Mucosa of stomach (tissue), 1 donor: Measurements from ENCODE around the gene B3GAT1.

Experiments
- H3K27me3 ChIP-seq: one replicate; pipeline ENCODE4 v1.7.0; 2013; ENCODE audit warnings: mild to moderate bottlenecking, low read length; ENCODE audit not compliant: control insufficient read depth, insufficient read depth
- H3K36me3 ChIP-seq: one replicate; pipeline ENCODE4 v1.7.0; 2013; ENCODE audit warnings: low read length; ENCODE audit not compliant: control insufficient read depth, insufficient read depth
- H3K4me1 ChIP-seq: one replicate; pipeline ENCODE4 v1.7.0; 2013; ENCODE audit warnings: mild to moderate bottlenecking, low read length; ENCODE audit not compliant: control insufficient read depth, insufficient read depth
- H3K4me3 ChIP-seq: one replicate; pipeline ENCODE4 v1.7.0; 2013; ENCODE audit warnings: low read length
- H3K9ac ChIP-seq: one replicate; pipeline ENCODE4 v1.7.0; 2013; ENCODE audit warnings: mild to moderate bottlenecking, low read length, moderate library complexity
- H3K9me3 ChIP-seq: one replicate; pipeline ENCODE4 v1.7.0; 2013; ENCODE audit warnings: mild to moderate bottlenecking, low read length, moderate library complexity; ENCODE audit not compliant: control insufficient read depth
- donor health status: Pancreatic carcinoma.

The B3GAT1 gene

DNA sequence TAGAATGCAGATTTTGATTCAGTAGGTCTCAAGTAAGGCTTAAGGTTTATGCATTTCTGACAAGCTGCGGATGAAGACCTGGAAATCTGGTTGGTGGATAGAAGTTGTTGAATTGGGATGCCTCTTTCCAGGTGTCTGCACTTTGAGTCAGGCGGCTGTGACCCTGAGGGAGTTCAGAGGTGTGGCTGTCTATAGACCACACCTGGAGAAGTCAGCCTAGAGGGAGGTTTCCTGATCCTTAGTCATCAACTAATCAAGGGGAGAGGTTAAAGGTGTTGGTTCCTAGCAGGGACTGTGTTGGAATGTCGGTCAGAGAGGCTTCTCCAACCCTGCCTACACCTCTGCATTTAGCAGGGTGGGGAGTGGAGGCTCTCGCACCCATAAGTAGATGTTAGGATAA, 72.3 kb downstream of the B3GAT1 start:
- Histone ChIP-seq H3K36me3 (no peaks in the 10 kb centered on the region), H3K4me1 (peaks cover 9% of the 10 kb centered on the region), H3K27me3 (no peaks in the 10 kb centered on the region), H3K9me3 (no peaks in the 10 kb centered on the region), H3K9ac (no peak overlapping the region), H3K4me3 (no peak overlapping the region)

DNA sequence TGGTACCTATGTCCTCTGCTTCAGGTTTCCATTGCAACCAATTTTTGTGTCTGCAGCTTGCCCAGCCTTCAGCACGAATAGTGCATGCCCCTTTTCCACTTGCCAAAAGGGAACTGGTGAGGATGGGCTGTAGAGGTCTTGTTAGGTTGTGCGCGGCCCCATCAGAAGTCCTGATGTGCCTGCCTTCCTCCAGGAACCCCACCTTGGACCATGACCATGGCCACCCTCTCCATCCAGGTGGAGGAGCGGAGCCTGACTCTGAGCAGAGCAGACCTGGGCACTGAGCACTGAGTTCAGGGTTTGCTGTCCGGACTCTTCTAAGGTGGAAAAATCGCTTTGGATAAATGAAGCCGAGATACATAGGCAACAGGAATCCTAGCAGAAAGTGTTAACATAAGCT, 73.4 kb downstream of the B3GAT1 start:
- Histone ChIP-seq H3K4me1 (peaks cover 9% of the 10 kb centered on the region), H3K9me3 (no peaks in the 10 kb centered on the region), H3K27me3 (no peaks in the 10 kb centered on the region), H3K9ac (no peak overlapping the region), H3K4me3 (no peak overlapping the region), H3K36me3 (no peaks in the 10 kb centered on the region)

DNA sequence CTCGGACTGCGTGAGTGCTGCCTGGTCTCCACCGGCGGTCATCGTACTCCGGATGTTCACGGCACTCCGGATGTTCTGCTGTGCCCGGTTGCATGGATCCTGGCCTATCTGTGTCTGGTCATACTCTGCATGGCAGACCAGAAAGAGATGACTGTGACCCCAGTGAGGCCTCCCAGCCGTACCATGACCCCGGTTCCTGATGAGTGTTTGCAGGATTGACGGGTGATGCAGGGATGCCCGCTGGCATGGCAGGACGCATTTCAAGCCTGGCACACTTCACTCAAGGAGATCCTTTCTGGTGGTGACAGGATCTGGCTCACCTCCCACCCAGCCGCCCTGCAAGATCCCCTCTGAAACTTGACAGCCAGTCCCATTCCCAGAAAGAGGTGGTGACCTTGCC, 74.0 kb downstream of the B3GAT1 start:
- no peak overlapping the region for H3K9ac ChIP-seq
- no peak overlapping the region for H3K4me3 ChIP-seq
- H3K4me1 ChIP-seq, result peaks cover 9% of the 10 kb centered on the region
- no peaks in the 10 kb centered on the region for H3K36me3 ChIP-seq
- no peaks in the 10 kb centered on the region for H3K27me3 ChIP-seq
- no peaks in the 10 kb centered on the region for H3K9me3 ChIP-seq

GRCh38 chr11:134337051-134337450, 75.0 kb downstream of the B3GAT1 start:
- H3K4me3 ChIP-seq, result no peak overlapping the region
- no peaks in the 10 kb centered on the region for H3K9me3 ChIP-seq
- H3K36me3 ChIP-seq, result no peaks in the 10 kb centered on the region
- H3K4me1 ChIP-seq, result peaks cover 9% of the 10 kb centered on the region
- no peaks in the 10 kb centered on the region for H3K27me3 ChIP-seq
- no peak overlapping the region for H3K9ac ChIP-seq

- Histone ChIP-seq H3K4me3 (no peak overlapping the region), H3K9me3 (no peaks in the 10 kb centered on the region), H3K9ac (no peak overlapping the region), H3K36me3 (no peaks in the 10 kb centered on the region), H3K27me3 (no peaks in the 10 kb centered on the region), H3K4me1 (peaks cover 7% of the 10 kb centered on the region)
These were observed 77.1 kb downstream of the B3GAT1 start for GRCh38 chr11:134334796-134335571.

GRCh38 chr11:134333946-134334345, 78.1 kb downstream of the B3GAT1 start:
- H3K36me3 ChIP-seq, result no peaks in the 10 kb centered on the region
- H3K4me1 ChIP-seq, result peaks cover 6% of the 10 kb centered on the region
- no peaks in the 10 kb centered on the region for H3K9me3 ChIP-seq
- no peaks in the 10 kb centered on the region for H3K27me3 ChIP-seq
- H3K9ac ChIP-seq, result no peak overlapping the region
- H3K4me3 ChIP-seq, result no peak overlapping the region

GRCh38 chr11:134333312-134333711, 78.7 kb downstream of the B3GAT1 start:
- Histone ChIP-seq H3K27me3 (no peaks in the 10 kb centered on the region), H3K4me3 (no peak overlapping the region), H3K9ac (no peak overlapping the region), H3K36me3 (no peaks in the 10 kb centered on the region), H3K9me3 (no peaks in the 10 kb centered on the region), H3K4me1 (peaks cover 6% of the 10 kb centered on the region)

GRCh38 chr11:134332782-134333181, 79.3 kb downstream of the B3GAT1 start:
- H3K27me3 ChIP-seq, result no peaks in the 10 kb centered on the region
- peaks cover 6% of the 10 kb centered on the region for H3K4me1 ChIP-seq
- no peaks in the 10 kb centered on the region for H3K9me3 ChIP-seq
- no peaks in the 10 kb centered on the region for H3K36me3 ChIP-seq
- H3K9ac ChIP-seq, result peak overlapping the region; percentile 46
- no peak overlapping the region for H3K4me3 ChIP-seq

DNA sequence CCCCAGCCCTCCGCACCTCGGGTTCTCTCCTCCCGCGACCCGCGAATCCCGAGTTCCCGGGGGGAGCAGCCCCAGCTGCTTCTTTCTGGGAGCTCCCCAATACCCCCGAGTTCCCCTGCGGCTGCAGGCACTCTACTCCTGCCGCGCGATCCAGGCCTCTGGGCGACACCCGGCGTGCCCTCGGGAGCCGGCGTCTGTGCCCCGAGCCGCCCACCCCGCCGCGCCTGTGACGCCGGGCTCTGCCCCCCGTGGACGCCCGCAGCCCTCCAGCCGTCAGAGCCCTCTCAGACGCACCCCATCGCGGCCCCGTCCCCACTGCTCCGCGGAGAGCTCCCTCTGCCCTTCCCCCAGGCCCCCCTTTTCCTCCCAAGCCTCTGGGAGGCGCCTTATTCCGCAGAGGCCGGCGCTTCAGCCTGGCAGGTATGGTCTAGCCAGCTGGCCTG, 79.8 kb downstream of the B3GAT1 start:
- H3K9me3 ChIP-seq, result no peaks in the 10 kb centered on the region
- peak overlapping the region; percentile 9 for H3K4me3 ChIP-seq
- H3K4me1 ChIP-seq, result peaks cover 6% of the 10 kb centered on the region
- no peaks in the 10 kb centered on the region for H3K36me3 ChIP-seq
- peak overlapping the region; percentile 46 for H3K9ac ChIP-seq
- H3K27me3 ChIP-seq, result no peaks in the 10 kb centered on the region

DNA sequence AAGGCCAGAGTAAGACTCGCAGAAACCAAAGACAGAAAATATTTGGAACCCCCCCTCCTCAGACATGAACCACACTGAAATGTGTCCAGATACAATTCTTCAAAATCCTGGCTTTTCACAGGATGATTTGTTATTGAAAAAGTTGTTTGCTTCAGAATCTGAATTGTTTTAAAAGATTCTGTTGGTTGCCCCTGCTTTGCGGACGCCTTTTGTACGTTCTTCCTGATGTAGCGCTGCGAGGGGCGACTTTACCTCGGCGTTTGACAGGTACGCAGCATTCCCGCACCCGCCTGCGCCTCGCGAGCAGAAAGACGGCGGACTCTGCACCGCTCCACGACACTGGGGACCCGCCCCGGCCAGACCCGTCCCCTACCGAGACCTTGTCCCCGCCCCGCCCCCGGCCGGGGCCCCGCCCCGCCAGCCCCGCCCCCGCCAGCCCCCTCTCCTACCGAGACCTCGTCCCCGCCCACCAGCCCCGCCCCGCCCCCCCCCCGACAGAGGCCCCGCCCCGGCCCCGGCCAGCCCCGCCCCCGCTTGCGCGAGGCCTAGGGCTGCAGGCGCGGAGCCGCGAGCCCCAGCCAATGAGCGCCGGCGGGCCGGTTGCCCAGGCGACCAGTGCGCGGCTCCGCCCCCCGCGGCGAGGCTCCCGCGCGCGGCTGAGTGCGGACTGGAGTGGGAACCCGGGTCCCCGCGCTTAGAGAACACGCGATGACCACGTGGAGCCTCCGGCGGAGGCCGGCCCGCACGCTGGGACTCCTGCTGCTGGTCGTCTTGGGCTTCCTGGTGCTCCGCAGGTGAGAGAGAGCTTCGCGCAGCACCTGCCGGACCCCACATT, 80.5 kb downstream of the B3GAT1 start, which contains the start of gene GLB1L2:
GLB1L2 (plus strand) TSS at position 635 of the 835 bp plus-strand sequence; CDS start at position 709, 74 bp downstream.
- H3K27me3 ChIP-seq, result no peaks in the 10 kb centered on the region
- H3K4me3 ChIP-seq, result peak within 1 kb of the TSS; percentile 9
- peak within 1 kb of the TSS; percentile 46 for H3K9ac ChIP-seq
- H3K36me3 ChIP-seq, result no peaks in the 10 kb centered on the region
- no peaks in the 10 kb centered on the region for H3K9me3 ChIP-seq
- H3K4me1 ChIP-seq, result peaks cover 6% of the 10 kb centered on the region

DNA sequence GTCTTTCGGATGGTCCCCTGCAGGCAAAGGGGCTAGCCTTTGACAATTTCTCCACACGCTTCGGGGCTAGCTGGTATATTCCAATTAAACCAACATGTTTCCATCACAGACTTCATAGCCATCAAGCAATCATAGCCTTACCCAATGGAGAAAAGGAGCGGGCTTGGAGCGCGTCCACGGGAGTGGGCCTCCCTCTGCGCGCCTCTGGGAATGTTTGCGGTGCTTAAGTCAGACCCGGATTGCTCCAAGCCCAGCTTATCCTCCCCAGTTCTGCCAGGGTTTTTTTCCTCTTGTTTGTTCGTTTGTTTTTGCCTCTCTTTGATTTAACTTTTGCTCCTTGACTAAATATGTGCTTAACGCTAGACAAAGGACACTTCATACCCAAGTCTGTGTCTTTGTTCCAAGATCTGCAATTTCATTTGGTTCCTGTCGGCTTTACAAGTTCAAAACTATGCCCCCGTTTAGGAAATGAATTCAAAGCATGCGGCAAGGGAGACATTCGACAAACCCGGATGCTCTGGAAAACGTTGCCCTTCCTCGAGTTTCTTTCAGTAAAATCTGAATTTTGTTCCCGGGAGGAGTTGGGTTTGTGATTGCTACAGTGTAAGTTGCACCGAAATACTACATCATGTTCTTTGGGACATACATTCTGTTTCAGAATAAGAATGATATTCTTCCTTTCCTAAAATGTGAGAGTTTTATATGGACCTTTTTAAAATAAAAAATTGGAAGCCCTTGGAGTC, 81.3 kb downstream of the B3GAT1 start:
- no peak overlapping the region for H3K9ac ChIP-seq
- no peaks in the 10 kb centered on the region for H3K9me3 ChIP-seq

More for the DNA sequence above, 81.3 kb downstream of the B3GAT1 start:
- Histone ChIP-seq H3K27me3 (no peaks in the 10 kb centered on the region), H3K4me1 (peaks cover 6% of the 10 kb centered on the region), H3K36me3 (no peaks in the 10 kb centered on the region), H3K4me3 (no peak overlapping the region)
